Measurements from ENCODE around the gene SMIM33. TPM values are rescaled to one million over a fixed set of nuclear protein-coding genes. Genes with fewer than 3 reads are reported as not detected.

SMIM33 gene
- polyA plus RNA-seq, 1 donor from 2014 or later, result not detected

DNA sequence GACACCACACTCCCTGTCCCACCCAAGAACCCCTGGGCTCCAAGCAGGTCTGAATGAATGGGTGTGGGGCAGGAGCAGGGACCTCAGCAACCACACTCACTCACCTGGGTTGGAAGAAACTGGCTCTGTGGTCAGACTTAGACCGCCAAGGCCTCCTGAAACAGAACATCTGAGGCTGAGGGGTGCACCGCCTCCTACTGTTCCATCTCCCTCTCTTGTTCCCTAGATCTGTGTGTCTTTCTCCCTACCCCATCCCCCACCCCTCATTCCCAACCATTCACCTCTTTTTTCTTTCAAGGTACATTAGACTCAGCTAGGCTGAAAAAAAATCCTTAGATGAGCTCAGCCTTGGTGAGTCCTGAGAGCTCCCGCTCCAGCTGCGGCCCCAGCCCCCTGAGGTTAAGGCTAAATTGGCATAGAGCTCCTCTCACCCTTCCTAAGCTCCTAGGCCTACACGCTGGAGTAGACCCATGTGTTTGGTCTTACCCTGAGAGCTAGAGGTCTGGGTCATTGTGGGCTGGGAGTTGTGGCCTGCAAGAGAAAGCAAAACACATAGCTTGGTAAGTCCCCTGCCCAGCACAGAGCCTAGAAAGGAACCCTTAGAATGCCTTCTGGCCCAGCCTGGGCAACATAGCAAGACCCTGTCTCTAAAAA is 13.0 kb upstream of the SMIM33 start:
- Histone ChIP-seq H4K20me1 (ENCODE audit: insufficient read depth) (no peaks in the 10 kb centered on the region), H3K9me3 (ENCODE audit: low read length) (no peaks in the 10 kb centered on the region), H3F3A (ENCODE audit: insufficient read depth, low read length, poor library complexity, severe bottlenecking) (no peaks in the 10 kb centered on the region), H3K36me3 (ENCODE audit: insufficient read depth, low read length) (no peaks in the 10 kb centered on the region), H3K4me2 (ENCODE audit: low read length) (no peak overlapping the region), H2AFZ (ENCODE audit: low read depth, low read length) (no peak overlapping the region), H3K9ac (ENCODE audit: low read length) (no peak overlapping the region), H3K9me2 (ENCODE audit: insufficient read depth, low read length) (no peaks in the 10 kb centered on the region), H3K4me3 (ENCODE audit: low read length) (no peak overlapping the region), H3K79me2 (replicated peaks; ENCODE audit: insufficient read depth, low read length) (no peaks in the 10 kb centered on the region), H3K27me3 (ENCODE audit: insufficient read depth, low read depth, low read length) (no peaks in the 10 kb centered on the region), H3K27ac (ENCODE audit: low read length) (no peak overlapping the region)
- no peak for TF ChIP-seq POLR2AphosphoS5 (IDR thresholded peaks at IDR 0.05)
- TF ChIP-seq EP300 (conservative IDR thresholded peaks at IDR 0.05; ENCODE audit: poor library complexity, severe bottlenecking), result no peak
- no peak for TF ChIP-seq SMC3 (conservative IDR thresholded peaks at IDR 0.05; ENCODE audit: poor library complexity)
- TF ChIP-seq, protein P1, sequence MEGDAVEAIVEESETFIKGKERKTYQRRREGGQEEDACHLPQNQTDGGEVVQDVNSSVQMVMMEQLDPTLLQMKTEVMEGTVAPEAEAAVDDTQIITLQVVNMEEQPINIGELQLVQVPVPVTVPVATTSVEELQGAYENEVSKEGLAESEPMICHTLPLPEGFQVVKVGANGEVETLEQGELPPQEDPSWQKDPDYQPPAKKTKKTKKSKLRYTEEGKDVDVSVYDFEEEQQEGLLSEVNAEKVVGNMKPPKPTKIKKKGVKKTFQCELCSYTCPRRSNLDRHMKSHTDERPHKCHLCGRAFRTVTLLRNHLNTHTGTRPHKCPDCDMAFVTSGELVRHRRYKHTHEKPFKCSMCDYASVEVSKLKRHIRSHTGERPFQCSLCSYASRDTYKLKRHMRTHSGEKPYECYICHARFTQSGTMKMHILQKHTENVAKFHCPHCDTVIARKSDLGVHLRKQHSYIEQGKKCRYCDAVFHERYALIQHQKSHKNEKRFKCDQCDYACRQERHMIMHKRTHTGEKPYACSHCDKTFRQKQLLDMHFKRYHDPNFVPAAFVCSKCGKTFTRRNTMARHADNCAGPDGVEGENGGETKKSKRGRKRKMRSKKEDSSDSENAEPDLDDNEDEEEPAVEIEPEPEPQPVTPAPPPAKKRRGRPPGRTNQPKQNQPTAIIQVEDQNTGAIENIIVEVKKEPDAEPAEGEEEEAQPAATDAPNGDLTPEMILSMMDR (IDR thresholded peaks at IDR 0.05; ENCODE audit: poor library complexity, severe bottlenecking), result no peak
- TF ChIP-seq RAD21 (conservative IDR thresholded peaks at IDR 0.05), result no peak
- TF ChIP-seq, protein P2, sequence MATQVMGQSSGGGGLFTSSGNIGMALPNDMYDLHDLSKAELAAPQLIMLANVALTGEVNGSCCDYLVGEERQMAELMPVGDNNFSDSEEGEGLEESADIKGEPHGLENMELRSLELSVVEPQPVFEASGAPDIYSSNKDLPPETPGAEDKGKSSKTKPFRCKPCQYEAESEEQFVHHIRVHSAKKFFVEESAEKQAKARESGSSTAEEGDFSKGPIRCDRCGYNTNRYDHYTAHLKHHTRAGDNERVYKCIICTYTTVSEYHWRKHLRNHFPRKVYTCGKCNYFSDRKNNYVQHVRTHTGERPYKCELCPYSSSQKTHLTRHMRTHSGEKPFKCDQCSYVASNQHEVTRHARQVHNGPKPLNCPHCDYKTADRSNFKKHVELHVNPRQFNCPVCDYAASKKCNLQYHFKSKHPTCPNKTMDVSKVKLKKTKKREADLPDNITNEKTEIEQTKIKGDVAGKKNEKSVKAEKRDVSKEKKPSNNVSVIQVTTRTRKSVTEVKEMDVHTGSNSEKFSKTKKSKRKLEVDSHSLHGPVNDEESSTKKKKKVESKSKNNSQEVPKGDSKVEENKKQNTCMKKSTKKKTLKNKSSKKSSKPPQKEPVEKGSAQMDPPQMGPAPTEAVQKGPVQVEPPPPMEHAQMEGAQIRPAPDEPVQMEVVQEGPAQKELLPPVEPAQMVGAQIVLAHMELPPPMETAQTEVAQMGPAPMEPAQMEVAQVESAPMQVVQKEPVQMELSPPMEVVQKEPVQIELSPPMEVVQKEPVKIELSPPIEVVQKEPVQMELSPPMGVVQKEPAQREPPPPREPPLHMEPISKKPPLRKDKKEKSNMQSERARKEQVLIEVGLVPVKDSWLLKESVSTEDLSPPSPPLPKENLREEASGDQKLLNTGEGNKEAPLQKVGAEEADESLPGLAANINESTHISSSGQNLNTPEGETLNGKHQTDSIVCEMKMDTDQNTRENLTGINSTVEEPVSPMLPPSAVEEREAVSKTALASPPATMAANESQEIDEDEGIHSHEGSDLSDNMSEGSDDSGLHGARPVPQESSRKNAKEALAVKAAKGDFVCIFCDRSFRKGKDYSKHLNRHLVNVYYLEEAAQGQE (IDR thresholded peaks at IDR 0.05; ENCODE audit: borderline replicate concordance), result no peak
- TF ChIP-seq TAF1 (IDR thresholded peaks at IDR 0.05; ENCODE audit: low read depth), result no peak
- no peak for TF ChIP-seq EZH2 (IDR thresholded peaks at IDR 0.05; ENCODE audit: borderline replicate concordance, insufficient read depth, low read length, poor library complexity, severe bottlenecking)
- TF ChIP-seq MXI1 (conservative IDR thresholded peaks at IDR 0.05; ENCODE audit: poor library complexity, severe bottlenecking), result no peak

DNA sequence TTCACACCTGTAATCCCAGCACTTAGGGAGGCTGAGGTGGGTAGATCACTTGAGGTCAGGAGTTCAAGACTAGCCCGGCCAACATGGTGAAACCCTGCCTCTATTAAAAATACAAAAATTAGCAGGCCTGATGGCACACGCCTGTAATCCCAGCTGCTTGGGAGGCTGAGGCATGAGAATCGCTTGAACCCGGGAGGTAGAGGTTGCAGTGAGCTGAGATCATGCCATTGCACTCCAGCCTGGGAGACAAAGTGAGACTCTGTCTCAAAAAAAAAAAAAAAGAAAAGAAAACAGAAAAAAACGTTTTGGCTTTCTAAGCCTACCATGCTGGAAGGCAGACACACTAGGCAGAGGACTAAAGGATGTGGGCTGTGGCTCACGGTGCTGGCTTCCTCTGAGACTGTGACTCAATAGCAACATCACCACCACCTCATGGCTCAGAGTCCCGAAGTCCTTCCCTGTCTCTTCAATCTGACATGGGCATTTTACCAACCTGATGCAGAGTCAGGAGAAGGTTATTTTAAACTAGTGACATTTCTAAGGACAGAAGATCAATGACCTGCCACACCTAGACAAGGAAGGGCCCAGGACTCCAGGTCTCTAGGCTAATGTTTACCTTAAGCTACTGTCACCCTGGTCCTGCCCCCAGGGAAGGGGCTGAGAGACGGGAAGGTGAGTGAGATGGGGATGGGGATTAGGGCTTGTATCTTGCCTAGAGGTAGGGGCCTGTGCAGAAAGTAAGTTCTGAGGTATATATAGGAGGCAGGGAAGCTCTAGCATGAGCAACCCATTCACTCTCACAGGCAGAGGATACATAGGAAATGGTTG is 12.0 kb upstream of the SMIM33 start:
- Histone ChIP-seq H3K27ac (ENCODE audit: low read length) (no peak overlapping the region), H3K9me2 (ENCODE audit: insufficient read depth, low read length) (no peaks in the 10 kb centered on the region), H3K36me3 (ENCODE audit: insufficient read depth, low read length) (no peaks in the 10 kb centered on the region), H3F3A (ENCODE audit: insufficient read depth, low read length, poor library complexity, severe bottlenecking) (no peaks in the 10 kb centered on the region), H3K4me3 (ENCODE audit: low read length) (no peak overlapping the region), H4K20me1 (ENCODE audit: insufficient read depth) (no peaks in the 10 kb centered on the region), H3K79me2 (replicated peaks; ENCODE audit: insufficient read depth, low read length) (no peaks in the 10 kb centered on the region), H3K27me3 (ENCODE audit: insufficient read depth, low read depth, low read length) (no peaks in the 10 kb centered on the region), H3K9ac (ENCODE audit: low read length) (no peak overlapping the region), H3K9me3 (ENCODE audit: low read length) (no peaks in the 10 kb centered on the region), H2AFZ (ENCODE audit: low read depth, low read length) (no peak overlapping the region), H3K4me2 (ENCODE audit: low read length) (no peak overlapping the region)
- TF ChIP-seq, protein P2 (IDR thresholded peaks at IDR 0.05; ENCODE audit: borderline replicate concordance), result no peak
- no peak for TF ChIP-seq RAD21 (conservative IDR thresholded peaks at IDR 0.05)
- TF ChIP-seq, protein P1 (IDR thresholded peaks at IDR 0.05; ENCODE audit: poor library complexity, severe bottlenecking), result no peak
- TF ChIP-seq POLR2AphosphoS5 (IDR thresholded peaks at IDR 0.05), result no peak
- no peak for TF ChIP-seq EZH2 (IDR thresholded peaks at IDR 0.05; ENCODE audit: borderline replicate concordance, insufficient read depth, low read length, poor library complexity, severe bottlenecking)
- no peak for TF ChIP-seq TAF1 (IDR thresholded peaks at IDR 0.05; ENCODE audit: low read depth)
- no peak for TF ChIP-seq MXI1 (conservative IDR thresholded peaks at IDR 0.05; ENCODE audit: poor library complexity, severe bottlenecking)
- no peak for TF ChIP-seq SMC3 (conservative IDR thresholded peaks at IDR 0.05; ENCODE audit: poor library complexity)
- TF ChIP-seq EP300 (conservative IDR thresholded peaks at IDR 0.05; ENCODE audit: poor library complexity, severe bottlenecking), result no peak
